Femur (tissue), 1 donor: ENCODE data around the gene PLEKHG5.

Experiments
- DNase-seq: peaks from one replicate; pipeline ENCODE4 v3.0.0-alpha.2; 2017

PLEKHG5 gene

DNA sequence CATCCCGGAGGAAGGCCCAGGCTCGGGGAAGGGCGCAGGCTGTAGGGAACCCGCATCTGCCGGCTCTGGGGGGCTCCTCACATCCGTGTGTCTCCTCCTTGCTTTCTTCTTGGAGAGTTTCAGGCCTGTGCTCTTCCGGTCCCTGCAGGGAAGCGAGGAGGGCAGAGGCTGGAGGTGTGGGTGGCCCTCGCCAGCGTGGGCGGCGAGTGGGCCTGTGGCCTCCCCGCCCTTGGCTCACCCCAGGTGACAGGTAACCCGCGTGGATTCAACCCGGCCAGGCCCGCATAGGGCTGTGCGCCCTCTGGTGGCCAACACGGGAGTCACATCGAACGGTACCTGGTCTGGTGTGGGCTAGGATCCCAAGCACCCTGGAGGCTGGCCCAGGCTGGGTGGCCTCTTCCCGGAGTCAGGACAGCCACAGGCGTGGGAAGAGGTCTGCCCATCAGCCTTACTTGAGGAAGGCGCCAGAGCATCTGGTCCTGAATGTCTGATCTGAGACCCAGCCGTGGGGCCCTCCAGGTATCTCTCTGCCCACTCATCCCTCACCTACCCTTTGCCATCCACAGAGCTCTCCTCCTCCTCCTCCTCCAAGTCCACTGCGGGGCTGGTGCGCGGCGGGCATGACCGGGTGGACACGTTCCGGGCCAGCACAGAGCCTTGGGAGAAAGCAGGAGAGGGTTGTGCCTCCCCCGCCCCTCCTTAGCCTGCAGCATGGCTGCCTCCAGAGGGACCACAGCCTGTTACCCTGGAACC, 15.9 kb downstream of the PLEKHG5 start:
- no peak for DNase-seq

DNA sequence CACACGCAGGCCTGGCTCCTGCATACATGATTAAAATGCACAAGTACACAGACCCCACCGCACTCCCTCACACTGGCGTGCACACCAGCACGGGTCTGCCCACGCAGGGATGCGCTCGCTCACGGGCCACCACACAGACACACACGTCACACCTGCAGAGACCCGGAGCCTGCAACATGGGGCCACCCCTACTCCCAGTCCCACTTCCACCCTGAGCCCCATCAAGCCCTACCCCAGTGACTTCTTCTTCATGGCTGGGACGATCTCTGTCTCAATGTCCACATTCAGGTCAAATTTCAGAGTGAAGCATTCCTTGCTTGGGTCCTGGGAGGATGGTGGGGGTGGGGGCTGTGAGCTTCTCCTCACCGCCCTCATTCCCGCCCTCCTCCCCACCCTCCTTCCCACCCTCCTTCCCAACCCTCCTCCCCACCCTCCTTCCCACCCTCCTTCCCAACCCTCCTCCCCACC, 16.6 kb downstream of the PLEKHG5 start:
- no peak for DNase-seq

DNA sequence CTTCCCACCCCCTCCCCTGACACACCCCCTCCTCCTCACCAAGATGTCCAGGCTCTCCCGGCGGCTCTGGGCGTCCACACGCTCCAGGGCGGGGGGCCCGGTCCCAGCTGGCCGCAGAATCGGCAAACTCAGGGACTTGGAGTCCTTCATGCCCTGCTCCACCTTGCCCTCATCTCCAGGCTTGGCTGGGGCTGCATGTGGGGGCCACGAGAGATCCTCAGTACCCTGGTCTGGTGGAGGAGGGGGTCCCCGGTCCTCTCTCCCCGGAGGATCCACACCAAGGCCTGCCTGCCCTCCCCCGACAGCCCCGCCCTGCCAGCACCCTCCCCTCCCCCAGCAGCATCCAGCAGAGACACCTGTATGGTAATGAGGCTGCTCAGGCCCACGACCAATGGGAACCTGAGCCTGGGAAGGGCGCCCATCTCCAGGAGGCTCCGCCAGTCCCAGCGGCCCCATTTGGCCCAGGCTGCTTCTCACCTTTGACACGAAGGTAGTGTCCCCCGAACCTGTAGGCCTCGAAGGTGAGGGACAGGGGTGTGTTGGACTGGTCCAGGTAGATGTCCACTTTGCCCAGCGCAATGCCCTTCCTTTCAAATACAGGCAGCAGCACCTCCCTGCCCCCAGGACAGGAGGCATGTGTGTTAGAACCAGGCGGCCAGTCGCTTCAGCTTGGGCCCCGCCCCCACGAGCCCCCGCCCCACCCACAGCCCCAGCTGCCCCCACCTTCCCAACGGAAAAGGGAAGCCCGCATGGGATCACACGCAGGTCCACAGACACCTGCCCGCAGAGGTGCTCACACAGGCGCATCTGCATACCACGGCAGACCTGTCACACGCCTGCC, 17.3 kb downstream of the PLEKHG5 start:
- no peak for DNase-seq

DNA sequence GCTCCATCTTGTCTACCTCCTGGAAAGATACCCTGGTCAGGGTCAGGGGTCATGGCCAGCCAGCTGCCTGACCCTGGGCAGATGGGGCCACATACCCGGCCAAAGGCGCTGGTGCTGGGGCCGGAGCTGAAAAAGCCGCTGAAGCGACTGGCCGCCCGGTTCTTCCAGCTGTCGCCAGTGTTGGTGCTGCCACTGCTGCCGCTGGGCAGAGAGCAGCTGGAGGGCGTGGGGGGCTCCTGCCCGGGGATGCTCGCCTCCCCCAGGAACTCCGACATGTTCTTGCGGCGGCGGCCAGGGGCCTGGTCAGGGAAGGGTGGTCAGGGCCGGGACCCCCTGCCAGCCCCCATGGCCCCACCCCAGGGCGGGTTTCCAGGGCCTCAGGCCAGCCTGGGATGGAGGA, 18.3 kb downstream of the PLEKHG5 start:
- no peak for DNase-seq

DNA sequence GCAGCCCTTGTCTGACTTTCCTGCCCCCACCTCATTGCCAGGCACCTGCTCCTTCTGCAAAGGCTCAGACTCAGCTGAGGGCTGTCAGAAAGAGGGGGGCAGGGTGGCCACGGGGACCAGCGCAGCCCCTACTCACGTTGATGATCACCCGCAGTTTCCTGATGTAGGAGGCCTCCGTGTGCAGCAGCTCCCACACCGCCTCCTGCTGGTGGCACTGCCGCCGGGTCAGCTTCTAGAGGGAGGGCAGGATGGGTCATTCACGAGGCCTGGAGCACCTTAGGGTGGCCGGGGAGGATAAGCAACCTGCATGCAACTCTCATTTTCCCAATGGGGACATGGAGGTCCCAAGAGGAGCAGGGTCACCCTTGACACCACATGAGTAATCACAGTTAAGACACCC, 19.1 kb downstream of the PLEKHG5 start:
- DNase-seq: no peak

DNA sequence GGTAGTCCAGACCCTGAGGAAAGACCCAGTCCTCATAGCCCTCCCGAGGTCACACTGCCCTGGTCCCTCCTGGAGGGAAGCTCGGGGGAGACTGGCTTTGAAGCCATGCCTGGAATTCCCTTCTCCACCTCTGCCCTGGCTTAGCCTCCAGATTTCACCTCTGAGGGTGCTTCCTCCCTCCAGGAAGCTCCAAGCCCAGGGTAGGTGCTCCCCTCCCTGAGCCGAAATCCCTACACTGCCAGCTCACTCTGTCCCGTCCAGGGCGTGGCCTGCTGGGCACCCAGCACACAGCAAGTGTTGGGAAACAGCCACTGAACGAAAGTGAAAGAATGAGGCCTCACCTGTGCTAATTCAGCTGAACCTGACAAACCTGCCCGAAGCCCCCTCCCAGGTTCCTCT, 19.5 kb downstream of the PLEKHG5 start:
- DNase-seq: no peak

DNA sequence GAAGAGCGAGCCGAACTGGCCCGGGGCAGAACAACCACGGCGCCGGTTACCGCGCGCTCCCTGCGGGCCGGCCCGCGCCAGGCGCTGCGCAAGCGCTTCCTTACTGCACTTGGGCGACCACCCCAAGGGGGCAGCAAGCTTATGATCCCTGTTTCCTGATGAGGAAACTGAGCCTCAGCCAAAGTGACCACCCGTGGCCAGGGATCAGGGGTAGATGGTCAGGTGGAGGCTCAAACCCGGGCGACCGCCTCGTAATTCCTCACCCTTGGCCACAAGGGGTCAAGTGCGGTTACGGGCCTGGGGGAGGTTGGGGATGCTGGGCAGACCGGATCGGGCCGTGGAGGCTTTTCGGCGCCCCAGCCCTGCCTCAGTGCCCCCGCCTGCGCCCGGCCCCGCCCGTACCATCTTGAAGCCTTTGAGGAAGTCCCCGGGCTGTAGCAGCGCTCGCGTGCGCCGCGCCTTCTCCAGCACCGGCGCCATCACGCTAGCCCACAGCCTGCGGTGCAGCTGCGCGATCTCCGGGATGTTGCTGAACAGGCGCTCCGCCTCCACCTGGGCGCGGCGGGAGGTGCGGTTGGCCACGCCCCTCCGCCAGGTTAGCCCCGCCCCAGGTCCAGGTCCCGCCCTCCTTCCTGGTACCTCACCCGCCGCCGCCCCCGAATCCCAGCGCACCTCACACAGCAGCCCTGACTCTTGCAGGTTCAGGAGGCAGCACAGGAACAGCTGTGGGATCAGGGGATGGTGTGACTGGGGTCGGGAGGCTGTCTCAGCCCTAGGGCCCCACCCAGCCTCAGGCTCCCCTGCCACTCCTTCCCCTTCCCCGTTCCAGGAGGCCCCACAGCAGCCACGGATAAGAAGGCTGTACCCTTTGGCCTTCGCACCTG, 20.1 kb downstream of the PLEKHG5 start:
- no peak for DNase-seq

DNA sequence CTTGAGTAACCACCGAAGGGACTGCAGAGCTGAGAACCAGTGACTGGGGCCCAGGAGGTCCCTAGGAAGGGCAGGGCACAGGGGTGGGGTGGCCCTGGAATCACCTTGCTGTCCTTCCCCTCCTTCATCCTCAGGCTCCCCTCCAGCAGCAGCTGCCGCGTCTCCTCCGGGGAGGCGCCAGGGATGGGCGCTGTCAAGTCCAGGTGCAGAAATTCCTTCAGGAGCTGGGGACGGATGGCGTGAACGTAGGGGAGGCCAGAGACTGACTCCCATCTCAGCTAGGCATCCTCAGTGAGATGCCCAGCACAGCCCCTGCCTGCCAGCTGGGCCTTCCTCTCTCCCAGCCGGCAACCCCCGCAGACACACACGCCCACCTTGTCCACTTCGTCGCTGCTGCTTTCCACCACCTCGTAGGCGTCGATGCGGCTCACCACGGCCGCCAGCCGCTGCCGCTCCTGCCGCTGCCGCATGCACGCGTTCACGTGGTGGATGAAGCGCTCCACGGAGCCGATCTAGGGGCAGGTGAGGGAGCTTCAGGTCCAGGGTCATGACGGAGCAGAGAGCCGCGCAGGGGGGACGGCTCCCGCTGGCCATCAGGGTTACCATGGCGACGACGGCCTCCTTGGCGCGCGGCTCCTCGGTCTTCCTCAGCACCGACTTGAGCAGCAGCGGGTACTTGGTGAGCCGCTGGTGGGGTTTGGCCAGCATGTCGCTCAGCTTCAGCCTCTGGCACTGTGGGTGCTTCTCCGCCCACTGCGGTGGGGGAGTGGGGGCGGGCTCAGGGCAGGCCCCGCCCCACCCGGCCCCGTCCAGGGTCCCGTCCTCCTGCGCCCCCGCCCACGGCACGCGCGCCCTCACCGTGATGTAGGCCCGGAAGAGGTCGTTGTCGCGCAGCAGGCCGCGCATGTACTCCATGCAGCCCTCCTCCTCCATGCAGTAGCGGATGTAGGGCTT, 21.1 kb downstream of the PLEKHG5 start:
- DNase-seq: no peak

DNA sequence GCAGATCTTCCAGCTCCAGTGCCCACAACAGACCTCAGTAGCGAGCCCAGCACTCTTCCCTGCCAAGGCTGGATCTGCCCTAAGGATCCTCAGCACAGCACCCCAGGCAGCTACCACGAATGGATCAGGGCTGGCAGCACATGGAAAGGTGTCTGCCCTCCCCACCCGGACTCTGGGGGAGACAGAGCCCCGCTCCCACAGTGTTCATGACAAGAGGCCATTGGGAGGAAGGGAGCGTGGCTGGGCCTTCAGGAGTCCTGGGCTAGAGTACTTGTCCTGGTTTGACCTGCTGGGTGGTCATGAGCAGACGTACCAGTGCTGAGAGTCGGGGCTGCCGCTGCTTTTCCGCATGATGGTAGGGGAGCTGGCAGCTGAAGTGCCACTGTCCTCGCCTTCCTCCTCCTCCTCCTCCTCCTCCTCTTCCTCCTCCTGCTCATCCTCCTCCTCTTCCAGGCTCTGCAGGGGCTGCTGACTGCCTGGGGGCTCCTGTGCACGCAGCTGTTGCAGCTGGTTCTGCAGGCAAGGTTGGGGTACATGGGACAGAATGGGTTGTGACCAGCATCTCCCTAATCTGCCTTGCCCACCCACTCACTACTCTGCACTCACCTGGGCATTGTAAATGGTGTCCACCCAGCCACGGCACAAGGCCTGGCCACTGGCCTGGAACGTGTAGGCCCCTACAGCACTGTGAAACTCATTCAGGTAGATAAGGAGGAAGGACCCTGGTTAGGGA, 22.6 kb downstream of the PLEKHG5 start:
- DNase-seq: no peak

DNA sequence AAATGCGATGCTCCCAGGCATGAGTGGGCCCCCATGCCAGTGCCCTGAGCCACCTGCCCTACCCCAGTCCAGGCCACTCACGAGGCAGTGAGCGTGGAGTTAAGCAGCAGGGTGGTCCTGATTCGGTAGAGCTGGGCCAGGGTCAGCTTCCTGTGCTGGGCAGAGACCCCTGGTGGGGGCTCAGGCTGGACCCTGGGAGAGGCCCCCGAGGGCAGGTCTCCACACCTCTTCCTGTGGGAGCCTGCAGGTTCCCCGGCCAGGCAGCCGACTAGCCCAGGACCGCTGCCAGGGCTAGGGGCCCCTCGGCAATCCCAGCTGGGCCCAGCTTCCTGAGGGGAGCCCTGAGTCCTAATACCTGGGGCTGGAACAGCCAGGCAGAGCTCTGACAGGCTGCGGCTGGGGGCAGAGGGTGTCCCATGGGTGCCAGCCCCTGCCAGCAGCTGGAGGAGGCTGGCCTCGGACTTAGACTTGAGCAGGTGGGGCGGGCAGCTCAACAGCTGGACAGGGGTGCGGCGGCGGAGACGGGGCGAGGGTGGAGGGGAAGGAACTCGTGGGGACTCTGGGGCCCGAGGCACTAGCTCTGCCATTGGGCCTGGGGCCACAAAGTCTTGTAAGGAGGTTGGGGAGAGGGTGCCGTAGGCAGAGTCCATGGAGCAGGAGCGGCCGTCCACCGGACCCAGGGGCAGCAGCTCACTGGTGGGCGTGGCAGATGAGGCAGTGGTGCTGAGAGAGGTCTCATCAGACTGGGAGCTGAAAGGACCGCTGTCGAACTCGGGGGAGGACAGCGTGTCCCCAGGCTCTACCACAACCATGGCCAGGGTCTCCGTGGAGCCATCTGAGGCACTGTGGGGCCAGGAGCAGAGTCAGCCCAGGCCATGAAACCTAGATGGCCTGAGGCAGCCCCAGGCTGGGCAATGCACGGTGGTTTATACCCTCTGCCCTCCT, 23.5 kb downstream of the PLEKHG5 start:
- DNase-seq: no peak

DNA sequence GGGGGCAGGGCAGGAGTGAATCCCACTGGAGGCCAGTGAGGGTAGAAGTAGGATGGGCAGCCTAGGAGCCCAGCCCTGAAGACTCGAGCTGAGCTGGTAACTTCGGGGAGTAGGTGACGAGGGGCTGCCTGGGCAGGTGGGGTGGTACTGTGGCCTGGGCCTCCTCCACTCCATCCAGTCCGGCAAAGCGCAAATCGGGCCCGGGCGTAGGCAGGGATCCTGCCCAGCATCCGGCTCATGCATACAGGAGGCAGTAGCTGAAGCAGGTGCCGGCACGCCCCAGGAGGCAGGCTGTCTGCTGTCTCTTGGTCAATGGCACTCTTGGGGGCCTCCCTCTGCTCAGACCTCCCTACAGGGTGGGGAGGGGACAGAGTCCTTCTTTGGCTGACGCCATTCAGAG, 24.2 kb downstream of the PLEKHG5 start:
- DNase-seq: no peak

DNA sequence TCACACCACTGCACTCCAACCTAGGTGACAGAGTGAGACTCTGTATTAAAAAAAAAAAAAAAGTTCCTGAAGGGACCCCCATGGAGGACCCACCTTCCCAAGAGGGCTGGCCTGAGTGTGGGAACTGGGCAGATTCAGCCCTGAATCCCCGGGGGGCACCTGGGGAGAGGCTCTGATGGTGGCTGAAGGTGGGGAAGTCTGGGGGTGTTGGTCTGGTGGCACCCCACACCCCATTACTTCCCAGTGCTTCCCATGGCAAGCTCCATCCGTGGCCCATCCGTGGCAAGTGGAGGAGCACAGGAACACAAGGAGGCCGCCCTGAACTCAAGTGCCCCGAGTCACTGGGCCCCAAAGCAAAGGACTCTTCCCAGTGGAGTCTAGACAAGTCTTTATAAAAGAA, 24.7 kb downstream of the PLEKHG5 start:
- DNase-seq: no peak

DNA sequence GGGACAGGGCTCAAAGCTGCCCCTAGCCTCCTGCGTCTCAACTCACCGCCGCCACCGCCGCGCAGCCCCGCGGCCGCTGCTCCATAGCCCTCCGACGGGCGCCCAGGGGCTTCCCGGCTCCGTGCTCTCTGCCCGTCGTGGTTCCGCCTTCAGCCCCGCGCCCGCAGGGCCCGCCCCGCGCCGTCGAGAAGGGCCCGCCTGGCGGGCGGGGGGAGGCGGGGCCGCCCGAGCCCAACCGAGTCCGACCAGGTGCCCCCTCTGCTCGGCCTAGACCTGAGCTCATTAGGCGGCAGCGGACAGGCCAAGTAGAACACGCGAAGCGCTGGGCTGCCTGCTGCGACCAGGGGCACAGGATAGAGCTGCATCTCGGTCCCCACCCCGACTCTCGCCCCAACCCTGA, 25.4 kb downstream of the PLEKHG5 start, which contains the start of gene TNFRSF25:
TNFRSF25 (minus strand) TSS at position 151 of the 400 bp plus-strand sequence; CDS start at position 85, 66 bp downstream.
- DNase-seq: no peak

DNA sequence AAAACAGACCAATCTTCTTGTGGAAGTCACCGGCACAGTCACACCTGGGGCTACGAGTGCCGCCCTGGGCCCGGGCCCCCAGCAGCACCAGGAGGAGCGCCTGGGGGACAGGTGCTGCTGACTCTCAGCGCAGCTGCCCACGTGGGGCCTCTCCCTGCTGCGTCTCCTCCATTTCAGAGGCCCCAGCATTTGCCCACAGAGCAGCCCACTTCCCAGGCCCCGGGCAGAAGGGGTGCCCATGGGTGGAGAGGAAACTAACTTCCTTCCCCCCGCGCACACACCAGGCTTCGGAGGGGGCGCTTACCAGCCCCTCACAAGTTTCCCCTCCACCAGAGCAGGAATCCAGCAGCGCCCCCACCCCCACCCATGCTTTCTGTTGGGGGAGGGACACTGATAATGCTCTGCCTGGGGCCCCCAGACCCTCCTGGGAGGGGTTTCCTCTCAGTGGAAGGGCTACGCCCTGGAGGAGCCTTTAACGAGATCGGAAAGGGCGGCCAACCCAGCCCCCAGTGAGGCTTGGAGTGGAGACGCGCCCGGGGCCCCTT, 25.9 kb downstream of the PLEKHG5 start:
- no peak for DNase-seq

DNA sequence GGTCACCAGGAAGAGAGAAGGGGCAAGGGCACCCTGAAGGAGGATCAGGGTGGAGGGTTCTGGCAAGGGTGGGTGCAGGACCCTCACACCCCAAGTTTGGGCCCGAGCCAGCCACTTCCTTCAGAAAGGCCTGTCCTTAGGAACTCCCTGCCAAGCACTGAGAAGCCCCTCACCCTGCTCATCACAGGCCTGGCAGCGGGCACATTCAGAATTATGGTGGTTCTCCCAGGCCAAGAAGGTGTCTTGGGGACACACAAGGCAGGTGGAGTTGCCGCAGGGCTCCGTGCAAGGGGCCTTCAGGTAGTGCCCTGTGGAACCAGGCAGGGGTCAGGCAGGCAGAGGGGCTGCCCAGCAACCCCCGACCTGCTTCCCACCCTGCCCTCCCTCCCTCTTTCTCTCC, 26.6 kb downstream of the PLEKHG5 start:
- no peak for DNase-seq

DNA sequence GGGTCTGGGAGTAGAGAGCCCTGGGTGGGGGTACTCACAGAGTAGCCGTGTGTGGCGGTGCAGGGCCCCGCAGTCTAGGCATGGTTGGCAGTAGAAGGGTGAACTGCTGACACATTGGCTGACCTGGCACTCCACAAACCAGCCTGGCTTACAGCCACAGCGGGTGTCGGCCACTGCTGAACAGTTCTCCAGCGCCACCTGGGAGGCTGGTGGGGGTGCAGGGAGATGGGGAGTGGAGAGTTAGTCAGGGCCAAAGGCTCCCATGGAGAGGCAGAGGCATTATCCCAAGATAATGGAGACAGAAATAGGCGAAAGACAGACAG, 27.0 kb downstream of the PLEKHG5 start:
- DNase-seq: no peak

DNA sequence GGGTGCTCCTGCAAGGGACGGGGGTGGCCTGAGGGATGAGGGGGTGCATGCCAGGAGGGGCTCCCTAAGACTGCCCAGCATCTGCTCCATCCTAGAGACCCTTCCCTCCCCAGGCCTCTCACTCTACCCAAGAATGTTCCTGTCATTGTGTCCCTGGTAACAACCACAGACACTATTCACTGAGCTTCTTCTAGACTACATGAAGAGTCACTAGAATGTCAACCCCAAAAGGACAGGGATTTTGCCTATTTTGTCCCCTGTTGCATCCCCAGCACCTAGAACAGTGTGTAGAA, 28.4 kb downstream of the PLEKHG5 start:
- no peak for DNase-seq

DNA sequence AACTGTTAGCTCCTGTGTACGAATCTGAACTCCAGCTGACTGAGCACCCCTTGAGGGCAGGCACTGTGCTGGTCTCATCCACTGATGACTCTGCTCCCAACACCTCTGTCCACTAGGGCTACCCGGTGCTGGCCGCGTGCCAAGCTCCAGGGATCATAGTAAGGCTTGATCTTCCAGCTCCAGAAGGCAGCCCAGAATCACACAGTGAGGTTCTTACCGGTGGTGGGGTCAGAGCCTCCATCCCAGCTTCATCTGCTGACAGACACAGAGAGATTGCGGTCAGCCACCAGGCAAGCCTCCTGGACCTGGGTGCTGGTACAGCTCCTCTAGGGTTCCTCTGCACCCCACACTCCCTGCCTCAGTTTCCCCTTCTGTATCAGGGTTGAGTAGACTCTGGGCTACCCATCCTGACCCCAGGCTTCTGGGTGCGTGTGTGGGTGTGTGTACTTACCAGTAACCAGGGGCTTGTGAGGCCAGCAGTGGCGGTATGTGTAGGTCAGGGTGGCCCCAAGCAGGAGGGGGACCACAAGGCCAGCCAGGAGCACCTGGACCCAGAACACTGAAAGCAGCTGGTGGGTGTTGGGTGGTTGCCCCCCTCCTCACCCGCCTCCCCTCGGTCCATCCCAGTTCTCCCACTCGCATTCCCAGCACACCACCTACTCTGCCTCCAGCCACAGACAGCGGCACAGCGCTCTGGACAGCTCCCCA, 28.9 kb downstream of the PLEKHG5 start:
- no peak for DNase-seq
